A549 (cell line): ENCODE measurements around the gene PLEKHH2.
A peak's percentile ranks its signal among the peaks of the same experiment; 100 is the strongest.

Source experiments
- ZFP36 ChIP-seq: fragments of 450-650 bp; IDR thresholded peaks from 2 replicates; pipeline ENCODE4 v1.6.1; 2014; ENCODE audit warnings: borderline replicate concordance; ENCODE audit not compliant: partially characterized antibody
- TF ChIP-seq, protein P1 (sequence below): fragments of >200 bp; sonication (Bioruptor Twin); formaldehyde crosslinking; IDR thresholded peaks from 3 replicates; pipeline ENCODE4 v1.5.1; 2016

DNA sequence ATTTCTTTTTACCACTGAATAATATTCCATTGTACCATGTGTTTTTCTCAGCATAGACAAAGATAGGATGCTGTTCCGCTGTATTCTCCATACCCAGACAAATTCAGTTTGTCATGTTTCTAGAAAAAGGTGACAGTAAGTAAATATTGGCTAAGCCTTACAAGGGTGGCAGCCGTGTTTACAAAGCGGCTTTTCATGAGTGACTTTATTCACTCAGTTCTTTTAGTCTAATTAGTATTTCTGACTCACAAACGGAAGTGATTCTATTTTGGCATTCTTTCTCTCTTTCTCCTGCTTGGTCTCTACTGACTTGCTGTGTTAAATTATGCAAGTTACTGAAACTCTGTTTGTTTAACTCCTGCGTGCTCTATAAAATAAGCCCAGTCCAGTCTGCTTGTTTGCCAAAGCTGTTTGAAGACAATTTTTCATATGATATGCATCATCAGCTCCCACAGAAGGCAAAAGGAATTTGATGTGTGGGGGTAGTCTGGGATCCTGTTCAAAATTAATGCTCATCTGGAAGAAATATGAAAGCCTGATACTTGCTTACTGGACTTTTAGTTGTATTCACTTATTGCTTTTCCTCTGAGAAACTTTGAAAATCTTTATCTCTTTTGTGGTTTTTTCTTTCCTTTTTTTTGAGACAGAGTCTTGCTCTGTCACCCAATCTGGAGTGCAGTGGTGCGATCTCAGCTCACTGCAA is 2.3 kb upstream of the PLEKHH2 start:
- TF ChIP-seq, protein P1, sequence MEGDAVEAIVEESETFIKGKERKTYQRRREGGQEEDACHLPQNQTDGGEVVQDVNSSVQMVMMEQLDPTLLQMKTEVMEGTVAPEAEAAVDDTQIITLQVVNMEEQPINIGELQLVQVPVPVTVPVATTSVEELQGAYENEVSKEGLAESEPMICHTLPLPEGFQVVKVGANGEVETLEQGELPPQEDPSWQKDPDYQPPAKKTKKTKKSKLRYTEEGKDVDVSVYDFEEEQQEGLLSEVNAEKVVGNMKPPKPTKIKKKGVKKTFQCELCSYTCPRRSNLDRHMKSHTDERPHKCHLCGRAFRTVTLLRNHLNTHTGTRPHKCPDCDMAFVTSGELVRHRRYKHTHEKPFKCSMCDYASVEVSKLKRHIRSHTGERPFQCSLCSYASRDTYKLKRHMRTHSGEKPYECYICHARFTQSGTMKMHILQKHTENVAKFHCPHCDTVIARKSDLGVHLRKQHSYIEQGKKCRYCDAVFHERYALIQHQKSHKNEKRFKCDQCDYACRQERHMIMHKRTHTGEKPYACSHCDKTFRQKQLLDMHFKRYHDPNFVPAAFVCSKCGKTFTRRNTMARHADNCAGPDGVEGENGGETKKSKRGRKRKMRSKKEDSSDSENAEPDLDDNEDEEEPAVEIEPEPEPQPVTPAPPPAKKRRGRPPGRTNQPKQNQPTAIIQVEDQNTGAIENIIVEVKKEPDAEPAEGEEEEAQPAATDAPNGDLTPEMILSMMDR, result no peak
- TF ChIP-seq ZFP36, result peak; percentile 42
